22Rv1 (cell line): ENCODE data around the gene RB1.

ENCODE experiments used
- CTCF ChIP-seq: fragments of 450-650 bp; IDR thresholded peaks from 2 replicates; pipeline ENCODE4 v1.5.1; 2017; ENCODE audit warnings: mild to moderate bottlenecking
- ZFX ChIP-seq: fragments of 450-650 bp; IDR thresholded peaks from 2 replicates; pipeline ENCODE4 v1.6.1; 2017; ENCODE audit warnings: antibody characterized with exemption, borderline replicate concordance

- no peak for TF ChIP-seq CTCF
- no peak for TF ChIP-seq ZFX
These were observed 154.2 kb downstream of the RB1 start for GRCh38 chr13:48457578-48458242.
